Measurements from ENCODE around the gene OR2AE1. TPM values are rescaled to one million over a fixed set of nuclear protein-coding genes. Genes with fewer than 3 reads are reported as not detected.

The OR2AE1 gene, protein sequence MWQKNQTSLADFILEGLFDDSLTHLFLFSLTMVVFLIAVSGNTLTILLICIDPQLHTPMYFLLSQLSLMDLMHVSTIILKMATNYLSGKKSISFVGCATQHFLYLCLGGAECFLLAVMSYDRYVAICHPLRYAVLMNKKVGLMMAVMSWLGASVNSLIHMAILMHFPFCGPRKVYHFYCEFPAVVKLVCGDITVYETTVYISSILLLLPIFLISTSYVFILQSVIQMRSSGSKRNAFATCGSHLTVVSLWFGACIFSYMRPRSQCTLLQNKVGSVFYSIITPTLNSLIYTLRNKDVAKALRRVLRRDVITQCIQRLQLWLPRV
- not detected in 2 replicates for total RNA-seq

DNA sequence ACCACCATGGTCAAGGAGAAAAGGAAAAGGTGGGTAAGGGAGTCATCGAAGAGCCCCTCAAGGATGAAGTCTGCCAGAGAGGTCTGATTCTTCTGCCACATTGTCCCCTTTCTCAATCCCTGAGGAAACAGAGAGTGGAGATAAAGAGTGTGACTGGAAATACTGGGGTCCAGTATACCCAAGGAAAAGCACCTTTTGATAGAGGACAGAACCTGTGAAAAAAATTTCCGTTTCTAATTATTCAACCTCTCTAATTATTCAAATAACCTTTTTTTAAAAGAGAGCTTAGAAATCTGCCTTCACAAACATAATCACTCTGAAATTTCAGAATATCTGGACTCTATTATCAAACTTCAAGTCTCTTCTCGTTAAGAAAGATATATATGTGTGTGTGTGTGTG, at the start of gene OR2AE1:
OR2AE1 (minus strand) TSS at position 101 of the 400 bp plus-strand sequence; CDS start at position 101, 0 bp downstream.

DNA sequence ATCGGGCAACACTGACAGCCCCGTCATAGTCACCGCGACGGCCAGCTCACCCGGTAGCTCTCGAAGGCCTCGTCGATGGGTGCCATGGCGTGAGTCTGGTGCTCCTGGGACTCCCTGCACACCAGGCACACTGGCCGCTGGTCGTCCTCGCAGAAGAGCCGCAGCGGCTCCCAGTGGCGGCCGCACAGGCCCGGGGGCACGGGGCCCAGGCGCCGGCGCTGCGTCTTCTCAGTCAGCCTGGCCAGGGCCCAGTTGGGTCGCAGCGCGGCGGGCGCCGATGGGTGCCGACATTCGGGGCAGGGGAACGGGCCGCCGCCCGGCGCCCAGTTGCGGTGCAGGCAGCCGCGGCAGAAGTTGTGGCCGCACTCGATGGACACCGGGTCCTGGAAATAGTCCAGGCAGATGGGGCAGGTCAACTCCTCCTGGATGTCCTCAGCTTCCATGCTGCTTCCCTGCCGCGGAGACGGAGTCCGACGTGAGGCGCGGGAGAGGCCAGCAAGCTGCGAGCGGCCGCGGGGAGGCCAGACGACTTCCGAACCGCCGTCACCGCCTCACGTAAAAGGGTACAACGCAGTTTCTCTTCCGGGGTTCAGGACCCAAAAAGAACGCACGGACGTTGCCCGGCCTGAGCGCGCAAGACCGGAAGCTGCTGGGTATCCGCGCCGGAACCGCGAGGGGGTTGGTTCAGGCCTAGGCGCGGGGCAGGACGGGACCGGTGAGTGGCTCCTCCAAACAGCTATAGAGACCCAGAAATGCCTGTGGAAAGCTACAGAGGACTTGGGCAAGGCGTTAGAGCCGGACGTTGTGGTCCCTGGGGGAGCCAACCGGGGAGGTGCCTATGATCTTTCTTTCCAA, 42.4 kb upstream of the OR2AE1 start, which contains the start of gene TRIM4:
TRIM4 (minus strand) TSS at position 572 of the 855 bp plus-strand sequence; CDS start at position 443, 129 bp downstream.

Other genes starting within 250 kb of the OR2AE1 start
- gene CYP3A5, start 197.0 kb downstream of the OR2AE1 start, total RNA-seq = 0.53 and 2.3 TPM in 2 replicates
- not detected in 2 replicates for gene CYP3A7, start 141.8 kb downstream of the OR2AE1 start, total RNA-seq
- not detected in 2 replicates for gene CYP3A4, start 92.8 kb downstream of the OR2AE1 start, total RNA-seq
- gene CYP3A43, start 49.0 kb downstream of the OR2AE1 start, total RNA-seq = not detected in 2 replicates
- 12.5 and 21.3 TPM in 2 replicates for gene TRIM4, start 42.5 kb upstream of the OR2AE1 start, total RNA-seq
- not detected in 2 replicates for gene GJC3, start 52.6 kb upstream of the OR2AE1 start, total RNA-seq
- gene AZGP1, start 99.0 kb upstream of the OR2AE1 start, total RNA-seq = 0.39 TPM in 1 of 2 replicates, not detected in the other
- gene ZKSCAN1, start 138.6 kb upstream of the OR2AE1 start, total RNA-seq = 18.6 and 21.3 TPM in 2 replicates
- gene ZSCAN21, start 172.7 kb upstream of the OR2AE1 start, total RNA-seq = 9.1 and 10.7 TPM in 2 replicates
- 10.3 and 11.4 TPM in 2 replicates for gene ZNF3, start 204.7 kb upstream of the OR2AE1 start, total RNA-seq
- gene COPS6, start 211.9 kb upstream of the OR2AE1 start, total RNA-seq = 52.7 and 64.4 TPM in 2 replicates
- gene MCM7, start 224.4 kb upstream of the OR2AE1 start, total RNA-seq = 63.3 and 194 TPM in 2 replicates
- gene AP4M1, start 224.6 kb upstream of the OR2AE1 start, total RNA-seq = 8.4 and 12.8 TPM in 2 replicates
- gene TAF6, start 242.3 kb upstream of the OR2AE1 start, total RNA-seq = 59.5 and 65.9 TPM in 2 replicates
- 10.3 and 11.2 TPM in 2 replicates for gene CNPY4, start 242.6 kb upstream of the OR2AE1 start, total RNA-seq
- 1.2 and 1.8 TPM in 2 replicates for gene MBLAC1, start 249.9 kb upstream of the OR2AE1 start, total RNA-seq